ENCODE data around the gene ORC6.

- TF ChIP-seq CTCF (IDR thresholded peaks at IDR 0.05 in 2 of 3, conservative IDR thresholded peaks at IDR 0.05 in 1 of 3; ENCODE audit: control insufficient read depth in 2 of 3, extremely low read depth in 1 of 3, insufficient read depth in 1 of 3, low read depth in 3 of 3, low read length in 3 of 3): no peak
- no peak for TF ChIP-seq ZBTB33 (IDR thresholded peaks at IDR 0.05)
- TF ChIP-seq BRCA1 (IDR thresholded peaks at IDR 0.05; ENCODE audit: low read depth, low read length): no peak
- TF ChIP-seq RBBP5 (conservative IDR thresholded peaks at IDR 0.05): no peak
- no peak for TF ChIP-seq RFX5 (IDR thresholded peaks at IDR 0.05; ENCODE audit: low read depth, low read length)
- no peak for TF ChIP-seq REST (IDR thresholded peaks at IDR 0.05; ENCODE audit: low read depth, low read length)
Measured at GRCh38 chr16:46731691-46732555, 42.5 kb downstream of the ORC6 start.

All from GM12878 (cell line).